OCI-LY3 (cell line): ENCODE results near the gene STK32C.

ENCODE experiments used
- H2AFZ ChIP-seq: fragments of 200-600, 300-600 bp; shearing (Covaris generic); 2 replicates; pipeline ENCODE4 v1.6.0; 2014; ENCODE audit warnings: antibody characterized with exemption, low read depth, low read length
- H3K27ac ChIP-seq: fragments of 200-600, 300-600 bp; sonication (generic); 2 replicates; pipeline ENCODE4 v1.5.1; 2014; ENCODE audit warnings: mild to moderate bottlenecking, low read length, moderate library complexity, mixed read lengths
- H3K27me3 ChIP-seq: fragments of 200-600, 300-600 bp; sonication (generic); 2 replicates; pipeline ENCODE4 v1.6.1; 2014; ENCODE audit warnings: low read depth, low read length, mixed read lengths
- H3K36me3 ChIP-seq: fragments of 200-600, 300-600 bp; sonication (generic); replicated peaks from 2 replicates; pipeline ENCODE3; 2014; ENCODE audit warnings: low read depth, low read length, mixed read lengths
- H3K4me1 ChIP-seq: fragments of 300-600, 200-600 bp; sonication (generic); 2 replicates; pipeline ENCODE4 v1.6.1; 2014; ENCODE audit warnings: low read length, mixed read lengths
- H3K4me2 ChIP-seq: fragments of 200-600, 300-600 bp; sonication (generic); 2 replicates; pipeline ENCODE4 v1.6.1; 2014; ENCODE audit warnings: low read length, mixed read lengths
- H3K4me3 ChIP-seq: fragments of 300-600, 200-600 bp; sonication (generic); 2 replicates; pipeline ENCODE4 v1.5.1; 2014; ENCODE audit warnings: antibody characterized with exemption, mild to moderate bottlenecking, low read length, moderate library complexity
- H3K79me2 ChIP-seq: fragments of 300-600, 200-600 bp; shearing (Covaris generic); 2 replicates; pipeline ENCODE4 v1.6.1; 2014; ENCODE audit warnings: mild to moderate bottlenecking, low read length, mixed read lengths
- H3K9ac ChIP-seq: fragments of 300-600, 200-600 bp; shearing (Covaris generic); 2 replicates; pipeline ENCODE4 v1.6.0; 2014; ENCODE audit warnings: mild to moderate bottlenecking, low read length, moderate library complexity
- H3K9me3 ChIP-seq: fragments of 200-600, 300-600 bp; shearing (Covaris generic); 2 replicates; pipeline ENCODE4 v1.6.1; 2014; ENCODE audit warnings: low read length, mixed read lengths; ENCODE audit not compliant: insufficient read depth
- H4K20me1 ChIP-seq: fragments of 200-600, 300-600 bp; sonication (generic); 2 replicates; pipeline ENCODE4 v1.6.1; 2016; ENCODE audit warnings: low read length, mixed read lengths; ENCODE audit not compliant: insufficient read depth
- EZH2phosphoT487 ChIP-seq: fragments of 200-600 bp; shearing (Covaris generic); IDR thresholded peaks from 2 replicates; pipeline ENCODE4 v1.6.1; 2018; ENCODE audit warnings: antibody characterized with exemption, mixed run types, low read depth
- TF ChIP-seq, protein P1 (sequence below): fragments of 200-600, 300-600 bp; sonication (generic); IDR thresholded peaks from 2 replicates; pipeline ENCODE4 v1.5.1; 2014; ENCODE audit warnings: antibody characterized with exemption, low read length, low read depth

The STK32C gene

DNA sequence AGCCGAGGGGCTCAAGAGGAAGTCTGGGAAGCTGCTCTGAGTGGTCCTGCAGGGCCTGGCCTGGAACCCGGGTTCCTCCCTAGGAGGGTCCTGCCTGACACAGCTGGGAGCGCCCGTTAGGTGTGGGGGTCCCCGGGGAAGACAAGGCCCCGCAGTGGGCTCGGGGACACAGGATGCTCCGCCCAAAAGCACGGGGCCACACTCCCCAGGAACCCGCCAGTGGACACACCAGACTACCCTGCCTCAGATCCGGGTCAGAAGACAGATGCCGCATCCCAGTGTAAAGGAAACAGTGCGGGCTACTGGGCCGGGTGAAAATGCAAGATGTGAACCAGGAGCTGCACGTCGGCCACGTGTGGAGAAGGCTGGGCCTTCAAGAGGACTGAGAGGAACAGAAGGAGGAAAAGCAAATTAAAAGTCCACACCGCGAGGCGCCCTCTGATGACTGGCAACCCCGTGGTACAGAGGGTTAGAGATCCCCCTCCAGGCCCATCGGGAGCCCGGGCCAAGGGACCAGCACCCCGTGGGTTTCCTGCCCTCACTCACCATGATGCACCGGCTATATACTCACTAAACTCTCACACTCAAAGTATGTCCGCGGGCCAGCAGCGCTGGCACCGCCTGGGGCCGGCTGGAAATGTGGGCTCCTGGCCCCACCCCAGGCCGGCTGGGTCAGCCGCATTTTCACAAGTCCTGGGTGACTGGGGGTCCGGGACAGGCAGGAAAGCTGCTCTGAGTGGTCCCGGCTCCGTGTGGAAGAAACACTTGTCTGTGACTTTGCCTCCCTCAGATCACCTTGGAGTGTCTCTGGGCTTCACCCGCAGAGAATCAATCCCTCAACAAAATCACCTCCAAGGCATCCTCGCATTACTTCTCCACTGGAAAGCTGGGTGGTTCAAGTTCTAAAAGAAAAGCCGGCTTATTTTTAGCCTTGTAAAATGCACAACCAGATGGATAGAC lies 6.1 kb downstream of the STK32C start:
- Histone ChIP-seq H3K79me2 (no peaks in the 10 kb centered on the region), H4K20me1 (no peaks in the 10 kb centered on the region), H3K4me1 (no peaks in the 10 kb centered on the region), H3K9ac (no peak overlapping the region), H2AFZ (no peak overlapping the region), H3K27me3 (no peaks in the 10 kb centered on the region), H3K4me2 (no peak overlapping the region), H3K27ac (no peak overlapping the region), H3K36me3 (no peaks in the 10 kb centered on the region), H3K9me3 (no peaks in the 10 kb centered on the region), H3K4me3 (no peak overlapping the region)
- TF ChIP-seq, protein P1, sequence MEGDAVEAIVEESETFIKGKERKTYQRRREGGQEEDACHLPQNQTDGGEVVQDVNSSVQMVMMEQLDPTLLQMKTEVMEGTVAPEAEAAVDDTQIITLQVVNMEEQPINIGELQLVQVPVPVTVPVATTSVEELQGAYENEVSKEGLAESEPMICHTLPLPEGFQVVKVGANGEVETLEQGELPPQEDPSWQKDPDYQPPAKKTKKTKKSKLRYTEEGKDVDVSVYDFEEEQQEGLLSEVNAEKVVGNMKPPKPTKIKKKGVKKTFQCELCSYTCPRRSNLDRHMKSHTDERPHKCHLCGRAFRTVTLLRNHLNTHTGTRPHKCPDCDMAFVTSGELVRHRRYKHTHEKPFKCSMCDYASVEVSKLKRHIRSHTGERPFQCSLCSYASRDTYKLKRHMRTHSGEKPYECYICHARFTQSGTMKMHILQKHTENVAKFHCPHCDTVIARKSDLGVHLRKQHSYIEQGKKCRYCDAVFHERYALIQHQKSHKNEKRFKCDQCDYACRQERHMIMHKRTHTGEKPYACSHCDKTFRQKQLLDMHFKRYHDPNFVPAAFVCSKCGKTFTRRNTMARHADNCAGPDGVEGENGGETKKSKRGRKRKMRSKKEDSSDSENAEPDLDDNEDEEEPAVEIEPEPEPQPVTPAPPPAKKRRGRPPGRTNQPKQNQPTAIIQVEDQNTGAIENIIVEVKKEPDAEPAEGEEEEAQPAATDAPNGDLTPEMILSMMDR: no peak
- TF ChIP-seq EZH2phosphoT487: no peak

DNA sequence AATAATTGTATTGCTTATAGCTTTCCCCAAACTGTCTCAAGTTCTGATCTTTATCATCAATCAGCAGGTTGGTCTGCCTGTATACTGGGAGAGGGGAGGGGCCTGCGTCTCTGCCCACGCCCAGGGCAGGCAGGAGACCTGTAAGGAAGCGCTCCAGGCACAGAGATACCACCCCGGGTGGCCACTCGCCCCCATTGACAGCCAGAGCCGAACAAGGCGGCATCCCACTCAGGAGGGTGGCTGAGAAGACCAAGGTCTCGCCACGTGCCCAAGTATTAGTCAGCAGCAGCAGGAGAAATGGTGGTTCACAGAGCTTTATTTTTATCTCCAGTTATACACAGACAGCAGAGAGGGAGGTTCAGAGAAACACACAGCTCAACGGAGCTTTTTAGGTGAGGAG lies 7.2 kb downstream of the STK32C start:
- H3K4me1 ChIP-seq: no peaks in the 10 kb centered on the region
- TF ChIP-seq EZH2phosphoT487: no peak
- TF ChIP-seq, protein P1: no peak
- no peak overlapping the region for H2AFZ ChIP-seq
- H3K9me3 ChIP-seq: no peaks in the 10 kb centered on the region
- H4K20me1 ChIP-seq: no peaks in the 10 kb centered on the region
- no peaks in the 10 kb centered on the region for H3K79me2 ChIP-seq
- no peak overlapping the region for H3K9ac ChIP-seq
- H3K27me3 ChIP-seq: no peaks in the 10 kb centered on the region
- no peak overlapping the region for H3K4me2 ChIP-seq
- no peak overlapping the region for H3K27ac ChIP-seq
- H3K4me3 ChIP-seq: no peak overlapping the region
- no peaks in the 10 kb centered on the region for H3K36me3 ChIP-seq

GRCh38 chr10:132299371-132300336 lies 8.1 kb downstream of the STK32C start:
- Histone ChIP-seq H3K4me2 (no peak overlapping the region), H3K27ac (no peak overlapping the region), H3K79me2 (no peaks in the 10 kb centered on the region), H3K27me3 (no peaks in the 10 kb centered on the region), H3K4me1 (no peaks in the 10 kb centered on the region), H2AFZ (no peak overlapping the region), H3K9ac (no peak overlapping the region), H3K4me3 (no peak overlapping the region), H3K36me3 (no peaks in the 10 kb centered on the region), H4K20me1 (no peaks in the 10 kb centered on the region), H3K9me3 (no peaks in the 10 kb centered on the region)
- TF ChIP-seq, protein P1: no peak
- no peak for TF ChIP-seq EZH2phosphoT487
